Neural progenitor cell (in vitro differentiated cells): ENCODE data around the gene HDAC1. TPM values are rescaled to one million over a fixed set of nuclear protein-coding genes. Genes with fewer than 3 reads are reported as not detected.

Experiments used
- DNase-seq: peaks from one replicate; pipeline ENCODE4 v3.0.0-alpha.2; 2016; ENCODE audit warnings: low spot score
- H2AFZ ChIP-seq: fragments of 200-600 bp; sonication (generic); replicated peaks from 2 replicates; pipeline ENCODE4 v1.6.1; 2016; ENCODE audit warnings: antibody characterized with exemption
- H3F3A ChIP-seq: fragments of 200-600 bp; sonication (generic); 2 replicates; pipeline ENCODE4 v1.6.1; 2016; ENCODE audit warnings: antibody characterized with exemption, low read depth
- H3K27ac ChIP-seq: fragments of 200-600 bp; sonication (generic); 2 replicates; pipeline ENCODE4 v1.5.1; 2016; ENCODE audit warnings: mild to moderate bottlenecking
- H3K27me3 ChIP-seq: fragments of 200-600 bp; sonication (generic); 2 replicates; pipeline ENCODE4 v1.6.1; 2016; ENCODE audit warnings: mild to moderate bottlenecking, moderate library complexity
- H3K36me3 ChIP-seq: fragments of 200-600 bp; sonication (generic); 2 replicates; pipeline ENCODE4 v1.5.1; 2016
- H3K4me1 ChIP-seq: fragments of 200-600 bp; sonication (generic); 2 replicates; pipeline ENCODE4 v1.6.1; 2016; ENCODE audit warnings: mixed run types
- H3K4me2 ChIP-seq: fragments of 200-600 bp; sonication (generic); 2 replicates; pipeline ENCODE4 v1.6.1; 2016
- H3K4me3 ChIP-seq: fragments of 200-600 bp; sonication (generic); 2 replicates; pipeline ENCODE4 v1.5.1; 2016
- H3K79me2 ChIP-seq: fragments of 200-600 bp; sonication (generic); 2 replicates; pipeline ENCODE4 v1.6.1; 2016; ENCODE audit warnings: low read depth
- H3K9ac ChIP-seq: fragments of 200-600 bp; sonication (generic); 2 replicates; pipeline ENCODE4 v1.6.1; 2016
- H3K9me3 ChIP-seq: fragments of 200-600 bp; sonication (generic); 2 replicates; pipeline ENCODE4 v1.5.1; 2016; ENCODE audit warnings: low read depth
- H4K20me1 ChIP-seq: fragments of 200-600 bp; sonication (generic); 2 replicates; pipeline ENCODE4 v1.6.1; 2016; ENCODE audit warnings: low read depth
- H3K27ac Mint-ChIP-seq: 3 replicates; pipeline ENCODE4 v1.8.0; 2021; ENCODE audit warnings: mixed read lengths
- H3K27me3 Mint-ChIP-seq: 2 replicates; pipeline ENCODE4 v1.8.0; 2022; ENCODE audit warnings: low read depth, mild to moderate bottlenecking, inconsistent platforms, moderate library complexity, mixed read lengths; ENCODE audit not compliant: insufficient read depth
- H3K36me3 Mint-ChIP-seq: 3 replicates; pipeline ENCODE4 v1.8.0; 2021; ENCODE audit warnings: mixed read lengths
- H3K4me1 Mint-ChIP-seq: 3 replicates; pipeline ENCODE4 v1.8.0; 2021; ENCODE audit warnings: mixed read lengths
- H3K4me3 Mint-ChIP-seq: 3 replicates; pipeline ENCODE4 v1.8.0; 2021; ENCODE audit warnings: mild to moderate bottlenecking, moderate library complexity, mixed read lengths
- H3K9me3 Mint-ChIP-seq: 3 replicates; pipeline ENCODE4 v1.8.0; 2020; ENCODE audit warnings: mixed read lengths
- EZH2 ChIP-seq: fragments of 200-600 bp; sonication (generic); IDR thresholded peaks from 2 replicates; pipeline ENCODE4 v1.6.1; 2017; ENCODE audit warnings: antibody characterized with exemption, mild to moderate bottlenecking, moderate library complexity
- EZH2phosphoT487 ChIP-seq: fragments of 200-600 bp; sonication (generic); IDR thresholded peaks from 2 replicates; pipeline ENCODE4 v1.6.1; 2017; ENCODE audit warnings: antibody characterized with exemption
- total RNA-seq: library from RNA; depleted of rRNA; stranded (reverse); fragments of >200 nt; gene quantifications from 2 replicates; pipeline ENCODE4 v1.2.3, GENCODE V29; 2015; ENCODE audit warnings: low replicate concordance
- TF ChIP-seq, protein P1 (sequence below): fragments of 200-600 bp; sonication (generic); IDR thresholded peaks from 2 replicates; pipeline ENCODE4 v1.5.1; 2017; ENCODE audit warnings: antibody characterized with exemption, mild to moderate bottlenecking

HDAC1 gene
- total RNA-seq, 1 donor from 2014 or later: 129 TPM

DNA sequence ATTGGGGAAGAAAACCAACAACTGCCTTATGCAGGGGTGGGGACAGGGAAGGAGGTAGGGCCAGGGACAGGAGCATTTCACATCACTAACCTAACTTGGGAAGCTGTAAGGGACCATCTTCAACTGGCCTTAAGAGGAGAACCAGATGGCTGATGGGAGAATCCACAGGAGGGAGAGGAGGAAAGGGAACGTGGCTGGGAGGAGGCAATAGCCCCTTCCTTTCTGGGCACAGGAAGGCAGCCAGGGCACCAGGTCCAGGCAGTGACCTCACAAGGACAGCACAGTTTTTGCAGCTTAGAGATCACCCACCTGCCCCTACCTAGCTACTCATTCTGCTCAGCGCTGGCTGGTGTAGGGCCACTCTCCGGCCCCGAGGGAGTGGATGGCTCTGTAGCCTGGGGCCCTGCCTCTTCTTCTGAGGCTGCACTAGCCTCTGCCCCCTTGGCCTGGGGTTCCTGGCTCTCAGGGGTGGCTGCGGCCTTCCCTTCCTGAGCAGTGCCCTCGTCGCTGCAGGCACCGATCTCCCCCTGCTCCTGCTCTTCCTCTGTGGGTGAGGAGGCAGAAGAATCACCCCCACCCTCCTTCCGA, 42.5 kb downstream of the HDAC1 start:
- DNase-seq: no peak
- peaks cover 7% of the 10 kb centered on the region for H3K27me3 ChIP-seq
- Mint-ChIP-seq H3K4me1 (peaks cover 44% of the 10 kb centered on the region), H3K27me3 (peaks cover 31% of the 10 kb centered on the region), H3K27ac (peak overlapping the region; percentile 98), H3K36me3 (peaks cover 35% of the 10 kb centered on the region), H3K9me3 (no peaks in the 10 kb centered on the region), H3K4me3 (peak overlapping the region; percentile 99)
- H3K79me2 ChIP-seq: peaks cover 35% of the 10 kb centered on the region
- H3F3A ChIP-seq: peaks cover 70% of the 10 kb centered on the region
- peak overlapping the region; percentile 100 for H3K4me3 ChIP-seq
- H3K27ac ChIP-seq: peak overlapping the region; percentile 93
- TF ChIP-seq EZH2phosphoT487 (no peak), EZH2 (no peak)
- TF ChIP-seq, protein P1, sequence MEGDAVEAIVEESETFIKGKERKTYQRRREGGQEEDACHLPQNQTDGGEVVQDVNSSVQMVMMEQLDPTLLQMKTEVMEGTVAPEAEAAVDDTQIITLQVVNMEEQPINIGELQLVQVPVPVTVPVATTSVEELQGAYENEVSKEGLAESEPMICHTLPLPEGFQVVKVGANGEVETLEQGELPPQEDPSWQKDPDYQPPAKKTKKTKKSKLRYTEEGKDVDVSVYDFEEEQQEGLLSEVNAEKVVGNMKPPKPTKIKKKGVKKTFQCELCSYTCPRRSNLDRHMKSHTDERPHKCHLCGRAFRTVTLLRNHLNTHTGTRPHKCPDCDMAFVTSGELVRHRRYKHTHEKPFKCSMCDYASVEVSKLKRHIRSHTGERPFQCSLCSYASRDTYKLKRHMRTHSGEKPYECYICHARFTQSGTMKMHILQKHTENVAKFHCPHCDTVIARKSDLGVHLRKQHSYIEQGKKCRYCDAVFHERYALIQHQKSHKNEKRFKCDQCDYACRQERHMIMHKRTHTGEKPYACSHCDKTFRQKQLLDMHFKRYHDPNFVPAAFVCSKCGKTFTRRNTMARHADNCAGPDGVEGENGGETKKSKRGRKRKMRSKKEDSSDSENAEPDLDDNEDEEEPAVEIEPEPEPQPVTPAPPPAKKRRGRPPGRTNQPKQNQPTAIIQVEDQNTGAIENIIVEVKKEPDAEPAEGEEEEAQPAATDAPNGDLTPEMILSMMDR: no peak
- H3K4me2 ChIP-seq: peak overlapping the region; percentile 100
- peaks cover 64% of the 10 kb centered on the region for H4K20me1 ChIP-seq
- peak overlapping the region; percentile 96 for H3K9ac ChIP-seq
- no peaks in the 10 kb centered on the region for H3K9me3 ChIP-seq
- peaks cover 6% of the 10 kb centered on the region for H3K36me3 ChIP-seq
- H2AFZ ChIP-seq: no peak overlapping the region
- peaks cover 36% of the 10 kb centered on the region for H3K4me1 ChIP-seq

DNA sequence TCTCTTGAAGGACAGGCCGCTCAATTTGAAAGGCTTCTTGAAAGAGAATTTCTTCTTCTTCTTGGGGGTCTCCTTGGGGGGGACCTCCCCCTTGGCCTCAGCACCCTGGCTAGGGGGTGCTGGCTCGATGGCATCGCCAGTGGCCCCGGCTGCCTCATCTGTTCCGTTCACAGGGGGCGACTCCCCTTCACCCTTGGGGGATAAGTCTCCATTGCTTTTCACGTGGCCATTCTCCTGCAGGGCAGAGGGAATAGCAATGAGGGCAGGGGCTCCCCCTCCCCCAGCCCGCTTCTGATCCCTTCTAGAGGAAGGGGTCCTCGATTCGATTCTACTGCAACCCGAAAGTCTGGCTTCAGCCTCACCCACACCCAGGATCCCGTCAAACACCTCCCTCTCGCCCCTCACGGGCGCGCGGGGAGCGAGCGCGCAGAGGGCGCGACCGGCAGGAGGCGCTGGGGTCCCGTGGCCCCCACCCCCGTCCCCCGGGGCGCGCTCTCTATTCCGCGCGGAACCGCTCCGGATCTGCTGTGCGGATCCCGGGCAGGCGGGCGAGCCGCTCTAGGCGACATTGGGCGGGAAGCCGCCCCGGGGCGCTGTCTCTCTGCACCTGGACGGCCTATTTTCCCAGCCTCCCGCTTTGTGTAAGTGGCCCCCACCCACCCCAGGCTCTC, 43.1 kb downstream of the HDAC1 start:
- peaks cover 36% of the 10 kb centered on the region for H3K4me1 ChIP-seq
- H3K4me3 Mint-ChIP-seq: peak overlapping the region; percentile 99
- H3K79me2 ChIP-seq: peaks cover 35% of the 10 kb centered on the region
- peaks cover 57% of the 10 kb centered on the region for H4K20me1 ChIP-seq
- peaks cover 7% of the 10 kb centered on the region for H3K27me3 ChIP-seq
- H3K27ac ChIP-seq: peak overlapping the region; percentile 93
- peak; percentile 74 for DNase-seq
- peaks cover 28% of the 10 kb centered on the region for H3K27me3 Mint-ChIP-seq
- H3K9ac ChIP-seq: peak overlapping the region; percentile 96
- peak overlapping the region; percentile 100 for H3K4me3 ChIP-seq
- H3F3A ChIP-seq: peaks cover 66% of the 10 kb centered on the region
- peaks cover 6% of the 10 kb centered on the region for H3K36me3 ChIP-seq
- no peaks in the 10 kb centered on the region for H3K9me3 ChIP-seq
- peaks cover 32% of the 10 kb centered on the region for H3K36me3 Mint-ChIP-seq
- H3K4me2 ChIP-seq: peak overlapping the region; percentile 100
- no peak overlapping the region for H2AFZ ChIP-seq
- peaks cover 44% of the 10 kb centered on the region for H3K4me1 Mint-ChIP-seq
- peak overlapping the region; percentile 98 for H3K27ac Mint-ChIP-seq
- TF ChIP-seq, protein P1: peak; percentile 69
- no peak for TF ChIP-seq EZH2
- no peak for TF ChIP-seq EZH2phosphoT487
- no peaks in the 10 kb centered on the region for H3K9me3 Mint-ChIP-seq

DNA sequence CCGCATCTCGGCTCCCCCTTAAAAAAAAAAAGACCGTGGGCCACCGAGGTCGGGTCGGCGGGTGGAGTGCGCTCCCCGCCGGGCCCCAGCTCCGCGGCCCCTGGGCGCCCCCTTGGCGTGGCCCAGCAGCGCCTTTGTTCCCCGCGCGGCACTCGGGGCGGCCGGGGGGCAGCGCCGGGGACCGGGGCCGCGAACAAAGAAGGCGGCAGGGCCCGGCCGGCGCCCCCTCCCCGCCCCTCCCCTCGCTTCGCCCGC, 43.6 kb downstream of the HDAC1 start:
- Mint-ChIP-seq H3K4me3 (peak overlapping the region; percentile 99), H3K9me3 (no peaks in the 10 kb centered on the region), H3K27ac (no peak overlapping the region), H3K36me3 (peaks cover 32% of the 10 kb centered on the region), H3K4me1 (peaks cover 44% of the 10 kb centered on the region), H3K27me3 (peaks cover 28% of the 10 kb centered on the region)
- DNase-seq: no peak
- H4K20me1 ChIP-seq: peaks cover 53% of the 10 kb centered on the region
- peaks cover 6% of the 10 kb centered on the region for H3K36me3 ChIP-seq
- H3K9me3 ChIP-seq: no peaks in the 10 kb centered on the region
- peaks cover 35% of the 10 kb centered on the region for H3K79me2 ChIP-seq
- H3K27me3 ChIP-seq: peaks cover 7% of the 10 kb centered on the region
- no peak overlapping the region for H2AFZ ChIP-seq
- peaks cover 36% of the 10 kb centered on the region for H3K4me1 ChIP-seq
- TF ChIP-seq, protein P1: no peak
- TF ChIP-seq EZH2 (no peak), EZH2phosphoT487 (no peak)
- peak overlapping the region; percentile 100 for H3K4me3 ChIP-seq
- H3F3A ChIP-seq: peaks cover 62% of the 10 kb centered on the region
- H3K4me2 ChIP-seq: peak overlapping the region; percentile 100
- H3K9ac ChIP-seq: peak overlapping the region; percentile 96
- peak overlapping the region; percentile 93 for H3K27ac ChIP-seq
